BLaER1 (cell line): ENCODE data around the gene ZNF490.

ENCODE experiments used
- H3K27ac ChIP-seq: shearing (Covaris generic); formaldehyde crosslinking; 2 replicates; pipeline ENCODE4 v1.8.1; 2022
- H3K27me3 ChIP-seq: shearing (Covaris generic); formaldehyde crosslinking; 2 replicates; pipeline ENCODE4 v1.8.1; 2022
- H3K36me3 ChIP-seq: shearing (Covaris generic); formaldehyde crosslinking; 2 replicates; pipeline ENCODE4 v1.8.1; 2022
- H3K4me1 ChIP-seq: shearing (Covaris generic); formaldehyde crosslinking; 2 replicates; pipeline ENCODE4 v1.8.1; 2022
- H3K4me2 ChIP-seq: shearing (Covaris generic); formaldehyde crosslinking; 2 replicates; pipeline ENCODE4 v1.8.1; 2022
- H3K4me3 ChIP-seq: shearing (Covaris generic); formaldehyde crosslinking; 2 replicates; pipeline ENCODE4 v1.8.1; 2022
- H3K9ac ChIP-seq: shearing (Covaris generic); formaldehyde crosslinking; 2 replicates; pipeline ENCODE4 v1.8.1; 2022
- H3K9me3 ChIP-seq: shearing (Covaris generic); formaldehyde crosslinking; 2 replicates; pipeline ENCODE4 v1.8.1; 2022
- H4K20me1 ChIP-seq: shearing (Covaris generic); formaldehyde crosslinking; 2 replicates; pipeline ENCODE4 v1.8.1; 2022
- Cebpa-rat ChIP-seq: shearing (Covaris generic); IDR thresholded peaks from 2 replicates; pipeline ENCODE4 v1.8.1; 2022

The ZNF490 gene

DNA sequence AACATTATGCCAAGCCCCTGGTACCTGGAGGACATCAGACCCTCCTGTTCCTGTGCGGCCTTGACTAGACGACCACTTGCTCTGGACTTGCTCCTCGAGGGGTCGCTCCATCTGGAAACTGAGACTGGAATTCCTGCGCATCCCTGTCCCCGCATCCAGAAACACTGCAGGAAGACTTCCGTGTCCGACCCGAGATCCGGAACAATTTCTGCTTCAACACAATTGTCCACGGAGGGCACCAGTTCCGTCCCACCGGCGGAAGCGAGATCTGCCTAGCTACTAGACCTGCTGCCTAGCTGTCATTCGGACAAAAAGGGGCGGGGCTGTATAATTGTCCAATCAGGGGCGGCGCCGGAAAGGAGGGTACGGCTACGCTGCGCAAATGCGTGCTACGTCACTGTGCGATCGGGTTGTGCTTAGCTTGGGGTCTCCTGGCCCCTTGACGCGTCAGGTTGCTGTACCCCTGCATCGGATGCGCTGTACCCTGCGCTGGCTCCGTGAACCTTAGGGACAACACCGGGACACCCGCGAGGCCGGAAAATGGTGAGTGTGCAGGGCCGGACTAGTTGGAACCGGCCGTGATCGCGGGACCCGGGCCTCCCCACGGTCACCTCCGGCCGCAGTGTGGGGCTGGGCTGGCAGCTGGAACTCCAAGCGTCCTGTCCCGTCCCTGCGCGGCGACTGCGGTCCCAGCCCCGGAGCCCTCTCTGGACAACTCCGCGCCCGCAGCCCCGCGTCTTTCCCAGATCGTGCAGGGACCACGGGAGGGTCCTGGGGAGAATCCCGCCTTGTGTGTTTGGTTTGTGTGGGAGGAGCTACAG, at the start of gene ZNF490, which contains the start of gene ZNF791:
ZNF490 (minus strand) TSS at position 274 of the 821 bp plus-strand sequence; CDS start at position 141, 133 bp downstream.
ZNF791 (plus strand) TSS at position 381 of the 821 bp plus-strand sequence; CDS start at position 541, 160 bp downstream.
- H3K27ac ChIP-seq, result peak within 1 kb of the TSS; percentile 90

GRCh38 chr19:12657966-12658365, 47.4 kb upstream of the ZNF490 start:
- H4K20me1 ChIP-seq, result no peaks in the 10 kb centered on the region
- H3K4me2 ChIP-seq, result no peak overlapping the region
- no peaks in the 10 kb centered on the region for H3K9me3 ChIP-seq
- H3K27me3 ChIP-seq, result no peaks in the 10 kb centered on the region
- peaks cover 99% of the 10 kb centered on the region for H3K36me3 ChIP-seq
- TF ChIP-seq Cebpa-rat, result no peak
- H3K4me1 ChIP-seq, result no peaks in the 10 kb centered on the region
- no peak overlapping the region for H3K4me3 ChIP-seq
- no peak overlapping the region for H3K27ac ChIP-seq
- no peak overlapping the region for H3K9ac ChIP-seq

More for the DNA sequence above, at the start of gene ZNF490, which contains the start of gene ZNF791:
- peak within 1 kb of the TSS; percentile 99 for H3K4me3 ChIP-seq
- no peaks in the 10 kb centered on the region for H3K9me3 ChIP-seq
- no peak for TF ChIP-seq Cebpa-rat
- peaks cover 46% of the 10 kb centered on the region for H3K4me1 ChIP-seq
- peak within 1 kb of the TSS; percentile 93 for H3K9ac ChIP-seq
- H4K20me1 ChIP-seq, result peaks cover 49% of the 10 kb centered on the region
- no peaks in the 10 kb centered on the region for H3K27me3 ChIP-seq
- H3K4me2 ChIP-seq, result peak within 1 kb of the TSS; percentile 98
- peaks cover 44% of the 10 kb centered on the region for H3K36me3 ChIP-seq

GRCh38 chr19:12656899-12657571, 46.4 kb upstream of the ZNF490 start:
- H3K27me3 ChIP-seq, result no peaks in the 10 kb centered on the region
- H3K4me3 ChIP-seq, result no peak overlapping the region
- no peaks in the 10 kb centered on the region for H3K9me3 ChIP-seq
- no peak for TF ChIP-seq Cebpa-rat
- no peak overlapping the region for H3K27ac ChIP-seq
- no peak overlapping the region for H3K4me2 ChIP-seq
- peaks cover 99% of the 10 kb centered on the region for H3K36me3 ChIP-seq
- no peaks in the 10 kb centered on the region for H3K4me1 ChIP-seq
- no peaks in the 10 kb centered on the region for H4K20me1 ChIP-seq
- no peak overlapping the region for H3K9ac ChIP-seq

- H3K4me2 ChIP-seq, result no peak overlapping the region
- no peak overlapping the region for H3K27ac ChIP-seq
- no peaks in the 10 kb centered on the region for H3K27me3 ChIP-seq
- H3K4me1 ChIP-seq, result no peaks in the 10 kb centered on the region
- no peak overlapping the region for H3K9ac ChIP-seq
- H4K20me1 ChIP-seq, result no peaks in the 10 kb centered on the region
- H3K36me3 ChIP-seq, result peaks cover 98% of the 10 kb centered on the region
- no peak overlapping the region for H3K4me3 ChIP-seq
- no peaks in the 10 kb centered on the region for H3K9me3 ChIP-seq
- no peak for TF ChIP-seq Cebpa-rat
These were observed 44.9 kb upstream of the ZNF490 start for GRCh38 chr19:12655546-12655945.

- Histone ChIP-seq H3K9ac (no peak overlapping the region), H3K27me3 (no peaks in the 10 kb centered on the region), H3K4me2 (no peak overlapping the region), H3K4me1 (peaks cover 3% of the 10 kb centered on the region), H4K20me1 (no peaks in the 10 kb centered on the region), H3K27ac (no peak overlapping the region), H3K4me3 (no peak overlapping the region), H3K36me3 (peaks cover 84% of the 10 kb centered on the region), H3K9me3 (no peaks in the 10 kb centered on the region)
- no peak for TF ChIP-seq Cebpa-rat
These were observed 41.6 kb upstream of the ZNF490 start for GRCh38 chr19:12652219-12652618.

GRCh38 chr19:12649941-12650340, 39.3 kb upstream of the ZNF490 start:
- no peak for TF ChIP-seq Cebpa-rat
- no peak overlapping the region for H3K4me2 ChIP-seq
- H3K9ac ChIP-seq, result no peak overlapping the region
- peaks cover 13% of the 10 kb centered on the region for H3K4me1 ChIP-seq
- no peak overlapping the region for H3K4me3 ChIP-seq
- H4K20me1 ChIP-seq, result no peaks in the 10 kb centered on the region
- peaks cover 80% of the 10 kb centered on the region for H3K36me3 ChIP-seq
- no peaks in the 10 kb centered on the region for H3K9me3 ChIP-seq
- H3K27ac ChIP-seq, result no peak overlapping the region
- H3K27me3 ChIP-seq, result no peaks in the 10 kb centered on the region

GRCh38 chr19:12648088-12648487, 37.5 kb upstream of the ZNF490 start:
- TF ChIP-seq Cebpa-rat, result no peak
- no peak overlapping the region for H3K27ac ChIP-seq
- H3K4me2 ChIP-seq, result no peak overlapping the region
- no peaks in the 10 kb centered on the region for H4K20me1 ChIP-seq
- peaks cover 13% of the 10 kb centered on the region for H3K4me1 ChIP-seq
- H3K27me3 ChIP-seq, result no peaks in the 10 kb centered on the region
- no peaks in the 10 kb centered on the region for H3K9me3 ChIP-seq
- peaks cover 73% of the 10 kb centered on the region for H3K36me3 ChIP-seq
- H3K9ac ChIP-seq, result no peak overlapping the region
- no peak overlapping the region for H3K4me3 ChIP-seq

GRCh38 chr19:12647490-12648071, 37.0 kb upstream of the ZNF490 start:
- H3K9me3 ChIP-seq, result no peaks in the 10 kb centered on the region
- no peak overlapping the region for H3K27ac ChIP-seq
- peaks cover 68% of the 10 kb centered on the region for H3K36me3 ChIP-seq
- no peak for TF ChIP-seq Cebpa-rat
- H3K4me3 ChIP-seq, result no peak overlapping the region
- H3K9ac ChIP-seq, result no peak overlapping the region
- no peaks in the 10 kb centered on the region for H4K20me1 ChIP-seq
- no peaks in the 10 kb centered on the region for H3K27me3 ChIP-seq
- no peak overlapping the region; the same call in 1 of the 2 replicates for H3K4me2 ChIP-seq
- peaks cover 13% of the 10 kb centered on the region for H3K4me1 ChIP-seq

- Histone ChIP-seq H3K9me3 (no peaks in the 10 kb centered on the region), H3K4me2 (peak overlapping the region; percentile 25; the same call in 1 of the 2 replicates), H3K27ac (no peak overlapping the region), H3K27me3 (no peaks in the 10 kb centered on the region), H3K9ac (0 out of 2 replicates have a peak overlapping the region, but pooled peaks have one; percentile 24), H3K36me3 (peaks cover 62% of the 10 kb centered on the region), H4K20me1 (no peaks in the 10 kb centered on the region), H3K4me3 (no peak overlapping the region), H3K4me1 (peaks cover 13% of the 10 kb centered on the region)
- TF ChIP-seq Cebpa-rat, result no peak
These were observed 36.4 kb upstream of the ZNF490 start for GRCh38 chr19:12647047-12647446.
